Spinal cord (tissue), 10 donors: ENCODE data around the gene DYRK4. TPM values are rescaled to one million over a fixed set of nuclear protein-coding genes. Genes with fewer than 3 reads are reported as not detected.
A peak's percentile ranks its signal among the peaks of the same experiment; 100 is the strongest.

Source experiments
- DNase-seq, 6 donors: peaks; one replicate each; pipeline versions ENCODE4 v3.0.0 to v3.0.0-alpha.2; 2013 to 2015; ENCODE audit warnings: low spot score in 6 of 6, low read depth in 4 of 6
- H3K27ac ChIP-seq: one replicate; pipeline ENCODE4 v1.5.1; 2013; ENCODE audit warnings: low read depth, low read length, control low read depth
- H3K27me3 ChIP-seq: one replicate; pipeline ENCODE4 v1.6.1; 2013; ENCODE audit warnings: low read length; ENCODE audit not compliant: control insufficient read depth, insufficient read depth
- H3K36me3 ChIP-seq: one replicate; pipeline ENCODE4 v1.6.1; 2013; ENCODE audit warnings: low read length; ENCODE audit not compliant: control insufficient read depth, insufficient read depth
- H3K4me1 ChIP-seq: one replicate; pipeline ENCODE4 v1.6.1; 2013; ENCODE audit warnings: low read length; ENCODE audit not compliant: control insufficient read depth, insufficient read depth
- H3K4me3 ChIP-seq: one replicate; pipeline ENCODE4 v1.5.1; 2013; ENCODE audit warnings: low read depth, low read length, control low read depth
- H3K9me3 ChIP-seq: one replicate; pipeline ENCODE4 v1.6.1; 2013; ENCODE audit warnings: low read length; ENCODE audit not compliant: control insufficient read depth, insufficient read depth
- WGBS: methylation state at CpG from one replicate; pipeline ENCODE4 v1.1.5; 2013; ENCODE audit warnings: missing lambda C conversion rate; ENCODE audit not compliant: insufficient coverage; 5-methylcytosine and 5-hydroxymethylcytosine counted together
- polyA plus RNA-seq, 2 donors: library from polyadenylated mRNA; unstranded; fragments of 120-200 nt; gene quantifications; one replicate each; pipeline ENCODE4 v1.2.1, GENCODE V29; 2013; ENCODE audit not compliant: insufficient read length in 2 of 2
- total RNA-seq, 2 donors: library from RNA; depleted of rRNA in 1 of 2; stranded (reverse); fragments of 120-200 nt in 1 of 2; fragments of >200 nt in 1 of 2; gene quantifications; one replicate each; pipeline versions ENCODE4 v1.2.3 to v1.2.4, GENCODE V29; 2013 to 2014
- donor health status: healthy.

DYRK4 gene
- total and polyA plus RNA-seq, 4 donors: 28.6 to 79.4 (median 48.8) TPM

GRCh38 chr12:4603946-4604345 lies 41.9 kb downstream of the DYRK4 start:
- H3K9me3 ChIP-seq: no peaks in the 10 kb centered on the region
- DNase-seq: no peak
- no peak overlapping the region for H3K4me3 ChIP-seq
- peaks cover 4% of the 10 kb centered on the region for H3K4me1 ChIP-seq
- no peaks in the 10 kb centered on the region for H3K36me3 ChIP-seq
- H3K27ac ChIP-seq: no peak overlapping the region
- no peaks in the 10 kb centered on the region for H3K27me3 ChIP-seq
- no CpG with 5 or more reads among the region's 1 CpG for WGBS

- peak; percentile 54 to 93 (median 76) for DNase-seq
- Histone ChIP-seq H3K4me3 (peak overlapping the region; percentile 72), H3K27ac (peak overlapping the region; percentile 17), H3K27me3 (no peaks in the 10 kb centered on the region), H3K4me1 (peaks cover 4% of the 10 kb centered on the region), H3K36me3 (no peaks in the 10 kb centered on the region), H3K9me3 (no peaks in the 10 kb centered on the region)
- under 1% methylated on average over 18 of the region's 25 CpGs for WGBS
Observed at GRCh38 chr12:4604684-4605193, 42.7 kb downstream of the DYRK4 start.

- no CpG with 5 or more reads among the region's 3 CpGs for WGBS
- Histone ChIP-seq H3K4me3 (no peak overlapping the region), H3K27me3 (no peaks in the 10 kb centered on the region), H3K36me3 (no peaks in the 10 kb centered on the region), H3K4me1 (peaks cover 4% of the 10 kb centered on the region), H3K27ac (no peak overlapping the region), H3K9me3 (no peaks in the 10 kb centered on the region)
- no peak for DNase-seq
Observed at GRCh38 chr12:4607056-4607455, 45.0 kb downstream of the DYRK4 start.

GRCh38 chr12:4609071-4609470 lies 47.1 kb downstream of the DYRK4 start:
- Histone ChIP-seq H3K27me3 (no peaks in the 10 kb centered on the region), H3K4me1 (no peaks in the 10 kb centered on the region), H3K9me3 (no peaks in the 10 kb centered on the region), H3K27ac (no peak overlapping the region), H3K36me3 (peaks cover 2% of the 10 kb centered on the region), H3K4me3 (no peak overlapping the region)
- 98% methylated on average over 5 of the region's 9 CpGs for WGBS
- DNase-seq: no peak

GRCh38 chr12:4610481-4610880 lies 48.5 kb downstream of the DYRK4 start:
- WGBS: 90% methylated on average over 2 of the region's 4 CpGs
- no peak overlapping the region for H3K4me3 ChIP-seq
- peaks cover 2% of the 10 kb centered on the region for H3K36me3 ChIP-seq
- no peaks in the 10 kb centered on the region for H3K9me3 ChIP-seq
- no peaks in the 10 kb centered on the region for H3K27me3 ChIP-seq
- H3K27ac ChIP-seq: no peak overlapping the region
- no peak for DNase-seq
- peaks cover 1% of the 10 kb centered on the region for H3K4me1 ChIP-seq

- H3K36me3 ChIP-seq: peaks cover 4% of the 10 kb centered on the region
- no peak overlapping the region for H3K27ac ChIP-seq
- peaks cover 5% of the 10 kb centered on the region for H3K4me1 ChIP-seq
- H3K9me3 ChIP-seq: no peaks in the 10 kb centered on the region
- WGBS: 84% methylated on average over 7 of the region's 9 CpGs
- peak in 2 of 6 donors; percentile 13 to 35 for DNase-seq
- H3K4me3 ChIP-seq: no peak overlapping the region
- no peaks in the 10 kb centered on the region for H3K27me3 ChIP-seq
Observed at GRCh38 chr12:4615667-4616066, 53.7 kb downstream of the DYRK4 start.

- Histone ChIP-seq H3K27ac (no peak overlapping the region), H3K36me3 (no peaks in the 10 kb centered on the region), H3K27me3 (no peaks in the 10 kb centered on the region), H3K4me1 (no peaks in the 10 kb centered on the region), H3K4me3 (no peak overlapping the region), H3K9me3 (no peaks in the 10 kb centered on the region)
- no CpG with 5 or more reads among the region's 3 CpGs for WGBS
- no peak for DNase-seq
Observed at GRCh38 chr12:4621511-4621910, 59.5 kb downstream of the DYRK4 start.

- no peaks in the 10 kb centered on the region for H3K4me1 ChIP-seq
- WGBS: 92% methylated on average over 5 of the region's 5 CpGs
- H3K36me3 ChIP-seq: no peaks in the 10 kb centered on the region
- no peak for DNase-seq
- H3K4me3 ChIP-seq: no peak overlapping the region
- H3K27ac ChIP-seq: no peak overlapping the region
- no peaks in the 10 kb centered on the region for H3K9me3 ChIP-seq
- H3K27me3 ChIP-seq: no peaks in the 10 kb centered on the region
Observed at GRCh38 chr12:4626543-4626942, 64.5 kb downstream of the DYRK4 start.

- Histone ChIP-seq H3K27me3 (no peaks in the 10 kb centered on the region), H3K4me3 (no peak overlapping the region), H3K4me1 (no peaks in the 10 kb centered on the region), H3K36me3 (no peaks in the 10 kb centered on the region), H3K9me3 (no peaks in the 10 kb centered on the region), H3K27ac (no peak overlapping the region)
- DNase-seq: no peak
- WGBS: 93% methylated on average over 3 of the region's 10 CpGs
Observed at GRCh38 chr12:4628406-4628805, 66.4 kb downstream of the DYRK4 start.

- no peaks in the 10 kb centered on the region for H3K27me3 ChIP-seq
- WGBS: 42% methylated on average over 3 of the region's 5 CpGs
- no peaks in the 10 kb centered on the region for H3K9me3 ChIP-seq
- H3K36me3 ChIP-seq: no peaks in the 10 kb centered on the region
- H3K27ac ChIP-seq: no peak overlapping the region
- no peaks in the 10 kb centered on the region for H3K4me1 ChIP-seq
- peak in 1 of 6 donors; percentile 4 for DNase-seq
- no peak overlapping the region for H3K4me3 ChIP-seq
Observed at GRCh38 chr12:4630262-4630661, 68.3 kb downstream of the DYRK4 start.
